SH-SY5Y (cell line): ENCODE measurements around the gene PYGB.

Experiments
- GATA2 ChIP-seq: IDR thresholded peaks from 2 replicates; pipeline ENCODE4 v1.6.1; 2011; ENCODE audit warnings: mild to moderate bottlenecking, low read depth, low read length
- GATA3 ChIP-seq: IDR thresholded peaks from 2 replicates; pipeline ENCODE4 v1.6.1; 2011; ENCODE audit warnings: low read depth, mild to moderate bottlenecking, low read length, moderate library complexity

GRCh38 chr20:25227317-25227831 is 20.5 kb upstream of the PYGB start:
- TF ChIP-seq GATA2 = no peak
- no peak for TF ChIP-seq GATA3
